ENCODE measurements around the gene C10orf120.
A peak's percentile ranks its signal among the peaks of the same experiment; 100 is the strongest.

Gene C10orf120

GRCh38 chr10:122660696-122661095, 39.0 kb downstream of the C10orf120 start:
- DNase-seq (ENCODE audit: low spot score), result no peak

GRCh38 chr10:122659651-122660050, 40.0 kb downstream of the C10orf120 start:
- no peak for DNase-seq (ENCODE audit: low spot score)

GRCh38 chr10:122659126-122659525, 40.5 kb downstream of the C10orf120 start:
- no peak for DNase-seq (ENCODE audit: low spot score)

GRCh38 chr10:122658356-122659049, 41.1 kb downstream of the C10orf120 start:
- DNase-seq (ENCODE audit: low spot score), result no peak

GRCh38 chr10:122657729-122658128, 41.9 kb downstream of the C10orf120 start:
- no peak for DNase-seq (ENCODE audit: low spot score)

- DNase-seq (ENCODE audit: low spot score), result no peak
These were observed 42.4 kb downstream of the C10orf120 start for GRCh38 chr10:122657255-122657654.

GRCh38 chr10:122656741-122657140, 42.9 kb downstream of the C10orf120 start:
- DNase-seq (ENCODE audit: low spot score), result no peak

- no peak for DNase-seq (ENCODE audit: low spot score)
These were observed 43.3 kb downstream of the C10orf120 start for GRCh38 chr10:122656308-122656705.

- no peak for DNase-seq (ENCODE audit: low spot score)
These were observed 43.9 kb downstream of the C10orf120 start for GRCh38 chr10:122655524-122656307.

- DNase-seq (ENCODE audit: low spot score), result no peak
These were observed 49.3 kb downstream of the C10orf120 start for GRCh38 chr10:122650331-122650730.

GRCh38 chr10:122649903-122650302, 49.7 kb downstream of the C10orf120 start:
- no peak for DNase-seq (ENCODE audit: low spot score)

GRCh38 chr10:122648599-122649428, 50.8 kb downstream of the C10orf120 start:
- DNase-seq (ENCODE audit: low spot score), result peak; percentile 68

All from NAMALWA (cell line).